PFSK-1 (cell line): ENCODE measurements around the gene ST7.

Experiments
- FOXP2 ChIP-seq: optimal IDR thresholded peaks from 2 replicates; pipeline ENCODE3; 2011; ENCODE audit warnings: borderline replicate concordance, control low read depth, inconsistent platforms; ENCODE audit not compliant: insufficient read depth; ENCODE audit errors: extremely low read length, extremely low read depth
- POLR2AphosphoS5 ChIP-seq: IDR thresholded peaks from 2 replicates; pipeline ENCODE4 v1.6.1; 2012; ENCODE audit warnings: low read depth, mild to moderate bottlenecking, control low read depth, low read length, moderate library complexity
- REST ChIP-seq, 2 experiments: IDR thresholded peaks; 2 replicates each; pipeline versions ENCODE4 v1.6.1 to v1.8.0; 2011 to 2012; ENCODE audit warnings: low read depth in 2 of 2, low read length in 2 of 2, control low read depth in 1 of 2, inconsistent platforms in 1 of 2, mild to moderate bottlenecking in 1 of 2, moderate library complexity in 1 of 2; ENCODE audit not compliant: insufficient read depth in 1 of 2
- SIN3A ChIP-seq: IDR thresholded peaks from 2 replicates; pipeline ENCODE4 v1.6.1; 2012; ENCODE audit warnings: mild to moderate bottlenecking, low read length, moderate library complexity, borderline replicate concordance; ENCODE audit not compliant: insufficient read depth
- TAF1 ChIP-seq: IDR thresholded peaks from 2 replicates; pipeline ENCODE4 v1.6.1; 2012; ENCODE audit warnings: low read length, control low read depth, borderline replicate concordance; ENCODE audit not compliant: insufficient read depth

Gene ST7

GRCh38 chr7:117098457-117098856 lies 145.2 kb downstream of the ST7 start:
- TF ChIP-seq POLR2AphosphoS5 (no peak), REST (IDR thresholded peaks at IDR 0.05; ENCODE audit: insufficient read depth in 1 of 2, low read depth in 2 of 2, low read length in 2 of 2) (no peak), SIN3A (no peak), FOXP2 (no peak), TAF1 (no peak)

GRCh38 chr7:117101026-117101425 lies 147.7 kb downstream of the ST7 start:
- TF ChIP-seq FOXP2 (no peak), TAF1 (no peak), SIN3A (no peak), REST (IDR thresholded peaks at IDR 0.05; ENCODE audit: insufficient read depth in 1 of 2, low read depth in 2 of 2, low read length in 2 of 2) (no peak), POLR2AphosphoS5 (no peak)

GRCh38 chr7:117110480-117111315 lies 157.4 kb downstream of the ST7 start:
- TF ChIP-seq TAF1 = no peak
- no peak for TF ChIP-seq FOXP2
- no peak for TF ChIP-seq POLR2AphosphoS5
- no peak; a peak in 1 of 4 replicates for TF ChIP-seq REST (IDR thresholded peaks at IDR 0.05; ENCODE audit: insufficient read depth in 1 of 2, low read depth in 2 of 2, low read length in 2 of 2)
- TF ChIP-seq SIN3A = no peak

- TF ChIP-seq FOXP2 (no peak), REST (IDR thresholded peaks at IDR 0.05; ENCODE audit: insufficient read depth in 1 of 2, low read depth in 2 of 2, low read length in 2 of 2) (no peak), TAF1 (no peak), SIN3A (no peak), POLR2AphosphoS5 (no peak)
Measured at GRCh38 chr7:117111535-117111934, 158.2 kb downstream of the ST7 start.
